ENCODE data around the gene ZNF573. TPM values are rescaled to one million over a fixed set of nuclear protein-coding genes. Genes with fewer than 3 reads are reported as not detected.
"Not testable (repeated sequence)": the region's sequence is repeated elsewhere in the genome, so short reads cannot be mapped to it uniquely, and the experiment has no call there.

ZNF573 gene
- total RNA-seq (5.0 and 8.1 TPM in 2 replicates), polyA plus RNA-seq (4.4 and 9.2 TPM in 2 replicates)

GRCh38 chr19:37779127-37780005 is at the start of gene ZNF573:
Gene ZNF573 (minus strand): TSS chr19:37779586. CDS start chr19:37773729, 5,857 bp downstream.
- Histone ChIP-seq H3K36me3 (replicated peaks; ENCODE audit: insufficient read depth, low read depth) (no peaks in the 10 kb centered on the region), H3K4me1 (ENCODE audit: insufficient read depth) (peaks cover 7% of the 10 kb centered on the region), H3K9me2 (replicated peaks; ENCODE audit: insufficient read depth) (no peaks in the 10 kb centered on the region), H3K27me3 (no peaks in the 10 kb centered on the region), H2AFZ (peak within 1 kb of the TSS; percentile 88), H3K4me2 (peak within 1 kb of the TSS; percentile 89), H3K4me3 (peak within 1 kb of the TSS; percentile 41), H3K9me3 (ENCODE audit: low read depth) (no peaks in the 10 kb centered on the region), H3K27ac (peak within 1 kb of the TSS; percentile 90), H3K79me2 (peaks cover 33% of the 10 kb centered on the region), H4K20me1 (ENCODE audit: insufficient read depth, poor library complexity, severe bottlenecking) (no peaks in the 10 kb centered on the region)
- DNase-seq (ENCODE audit: low spot score) = peak; percentile 93
- TF ChIP-seq EZH2phosphoT487 (IDR thresholded peaks at IDR 0.05; ENCODE audit: low read depth, severe bottlenecking, unreplicated experiment) (no peak), CTCF (IDR thresholded peaks at IDR 0.05; ENCODE audit: poor library complexity) (no peak), EZH2 (IDR thresholded peaks at IDR 0.05; ENCODE audit: borderline replicate concordance) (no peak)
- WGBS (ENCODE audit: low lambda C conversion rate, missing lambda C conversion rate) = under 1% methylated on average over 46 of the region's 47 CpGs

- Histone ChIP-seq H3K27ac (peak overlapping the region; percentile 46), H2AFZ (peak overlapping the region; percentile 84)
Measured at GRCh38 chr19:37817180-37817981, 38.0 kb upstream of the ZNF573 start.

GRCh38 chr19:37815611-37816010 is 36.2 kb upstream of the ZNF573 start:
- H4K20me1 ChIP-seq (ENCODE audit: insufficient read depth, poor library complexity, severe bottlenecking); H3K79me2 ChIP-seq; H3K27ac ChIP-seq; H3K9me2 ChIP-seq (replicated peaks; ENCODE audit: insufficient read depth); H3K36me3 ChIP-seq (replicated peaks; ENCODE audit: insufficient read depth, low read depth); H3K4me2 ChIP-seq; DNase-seq (ENCODE audit: low spot score); H3K27me3 ChIP-seq; H2AFZ ChIP-seq; H3K4me1 ChIP-seq (ENCODE audit: insufficient read depth); H3K9me3 ChIP-seq (ENCODE audit: low read depth); H3K4me3 ChIP-seq: not testable (repeated sequence)
- WGBS (ENCODE audit: low lambda C conversion rate, missing lambda C conversion rate) = 78% methylated on average over 5 of the region's 5 CpGs

More at GRCh38 chr19:37817180-37817981, 38.0 kb upstream of the ZNF573 start:
- Histone ChIP-seq H3K4me1 (ENCODE audit: insufficient read depth) (no peaks in the 10 kb centered on the region), H3K4me3 (peak overlapping the region; percentile 20), H3K4me2 (peak overlapping the region; percentile 80), H3K9me3 (ENCODE audit: low read depth) (no peaks in the 10 kb centered on the region), H4K20me1 (ENCODE audit: insufficient read depth, poor library complexity, severe bottlenecking) (no peaks in the 10 kb centered on the region), H3K36me3 (replicated peaks; ENCODE audit: insufficient read depth, low read depth) (no peaks in the 10 kb centered on the region), H3K27me3 (no peaks in the 10 kb centered on the region), H3K79me2 (no peaks in the 10 kb centered on the region), H3K9me2 (replicated peaks; ENCODE audit: insufficient read depth) (no peaks in the 10 kb centered on the region)
- WGBS (ENCODE audit: low lambda C conversion rate, missing lambda C conversion rate) = 47% methylated on average over 60 of the region's 60 CpGs
- TF ChIP-seq CTCF (IDR thresholded peaks at IDR 0.05; ENCODE audit: poor library complexity) = no peak
- TF ChIP-seq EZH2phosphoT487 (IDR thresholded peaks at IDR 0.05; ENCODE audit: low read depth, severe bottlenecking, unreplicated experiment) = no peak
- no peak for TF ChIP-seq EZH2 (IDR thresholded peaks at IDR 0.05; ENCODE audit: borderline replicate concordance)
- peak; percentile 78 for DNase-seq (ENCODE audit: low spot score)

GRCh38 chr19:37813340-37813739 is 34.0 kb upstream of the ZNF573 start:
- H3K9me2 ChIP-seq (replicated peaks; ENCODE audit: insufficient read depth) = no peaks in the 10 kb centered on the region
- H3K79me2 ChIP-seq = no peaks in the 10 kb centered on the region
- H3K36me3 ChIP-seq (replicated peaks; ENCODE audit: insufficient read depth, low read depth) = no peaks in the 10 kb centered on the region
- DNase-seq (ENCODE audit: low spot score) = no peak
- no peaks in the 10 kb centered on the region for H3K9me3 ChIP-seq (ENCODE audit: low read depth)
- H4K20me1 ChIP-seq (ENCODE audit: insufficient read depth, poor library complexity, severe bottlenecking) = no peaks in the 10 kb centered on the region
- 95% methylated on average over 2 of the region's 2 CpGs for WGBS (ENCODE audit: low lambda C conversion rate, missing lambda C conversion rate)
- TF ChIP-seq EZH2 (IDR thresholded peaks at IDR 0.05; ENCODE audit: borderline replicate concordance) = no peak
- no peak for TF ChIP-seq CTCF (IDR thresholded peaks at IDR 0.05; ENCODE audit: poor library complexity)
- no peak for TF ChIP-seq EZH2phosphoT487 (IDR thresholded peaks at IDR 0.05; ENCODE audit: low read depth, severe bottlenecking, unreplicated experiment)
- H3K27me3 ChIP-seq = no peaks in the 10 kb centered on the region
- H3K27ac ChIP-seq = no peak overlapping the region
- no peak overlapping the region for H3K4me2 ChIP-seq
- no peaks in the 10 kb centered on the region for H3K4me1 ChIP-seq (ENCODE audit: insufficient read depth)
- H2AFZ ChIP-seq = no peak overlapping the region
- H3K4me3 ChIP-seq = no peak overlapping the region

Measured in hepatocyte (in vitro differentiated cells).